NCI-H748 (cell line): ENCODE measurements around the gene C6orf52.
"Not testable (repeated sequence)": the region's sequence is repeated elsewhere in the genome, so short reads cannot be mapped to it uniquely, and the experiment has no call there.

ENCODE experiments used
- DNase-seq: peaks from one replicate; lab custom pipeline; 2025; ENCODE audit not compliant: unreplicated experiment; lab: John Stamatoyannopoulos, UW

Gene C6orf52

DNA sequence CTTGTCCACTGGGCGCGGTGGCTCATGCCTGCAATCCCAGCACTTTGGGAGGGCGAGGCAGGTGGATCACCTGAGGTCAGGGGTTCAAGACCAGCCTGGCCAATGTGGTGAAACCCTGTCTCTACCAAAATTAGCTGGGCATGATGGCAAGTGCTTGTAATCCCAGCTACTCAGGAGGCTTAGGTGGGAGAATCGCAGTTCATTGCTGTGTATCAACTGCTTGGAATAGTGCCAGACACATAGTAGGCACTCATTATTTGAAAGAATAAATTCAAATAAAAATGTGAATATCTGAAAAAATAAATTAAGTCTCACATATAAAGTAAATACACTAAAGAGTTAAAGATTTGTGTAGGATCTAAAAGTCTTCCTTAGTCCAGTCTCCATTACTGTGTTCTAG is 2.2 kb upstream of the C6orf52 start:
- no peak for DNase-seq

DNA sequence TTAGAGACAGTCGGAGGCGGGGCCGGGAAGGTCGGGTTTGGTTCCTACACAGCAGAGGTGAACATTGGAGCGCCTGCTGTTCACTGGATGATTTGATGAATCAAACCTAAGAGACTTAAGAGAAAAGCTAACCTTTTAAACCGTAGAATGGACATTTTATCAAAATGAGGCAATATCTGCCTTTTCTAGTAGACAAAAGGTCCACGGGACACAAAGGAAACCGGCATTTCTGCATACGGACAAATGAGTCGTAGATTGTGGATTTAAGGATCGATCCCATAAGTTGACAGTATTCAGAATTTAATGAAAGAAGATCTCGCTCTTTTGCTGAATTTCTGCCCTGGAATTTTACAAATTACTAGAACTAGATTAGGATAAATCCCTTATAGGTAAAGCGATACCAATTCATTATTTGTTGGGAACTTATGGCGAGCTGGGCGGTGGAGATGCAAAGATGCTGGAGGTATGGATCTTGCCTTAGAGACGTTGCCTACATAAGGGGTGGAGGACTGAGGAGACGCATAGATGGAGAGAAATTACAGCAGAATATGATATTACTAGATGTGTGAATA is 756 bp upstream of the C6orf52 start:
- peak; percentile 50 for DNase-seq

- DNase-seq = peak; percentile 32
Measured at GRCh38 chr6:10692965-10693538, 1.4 kb downstream of the C6orf52 start.

DNA sequence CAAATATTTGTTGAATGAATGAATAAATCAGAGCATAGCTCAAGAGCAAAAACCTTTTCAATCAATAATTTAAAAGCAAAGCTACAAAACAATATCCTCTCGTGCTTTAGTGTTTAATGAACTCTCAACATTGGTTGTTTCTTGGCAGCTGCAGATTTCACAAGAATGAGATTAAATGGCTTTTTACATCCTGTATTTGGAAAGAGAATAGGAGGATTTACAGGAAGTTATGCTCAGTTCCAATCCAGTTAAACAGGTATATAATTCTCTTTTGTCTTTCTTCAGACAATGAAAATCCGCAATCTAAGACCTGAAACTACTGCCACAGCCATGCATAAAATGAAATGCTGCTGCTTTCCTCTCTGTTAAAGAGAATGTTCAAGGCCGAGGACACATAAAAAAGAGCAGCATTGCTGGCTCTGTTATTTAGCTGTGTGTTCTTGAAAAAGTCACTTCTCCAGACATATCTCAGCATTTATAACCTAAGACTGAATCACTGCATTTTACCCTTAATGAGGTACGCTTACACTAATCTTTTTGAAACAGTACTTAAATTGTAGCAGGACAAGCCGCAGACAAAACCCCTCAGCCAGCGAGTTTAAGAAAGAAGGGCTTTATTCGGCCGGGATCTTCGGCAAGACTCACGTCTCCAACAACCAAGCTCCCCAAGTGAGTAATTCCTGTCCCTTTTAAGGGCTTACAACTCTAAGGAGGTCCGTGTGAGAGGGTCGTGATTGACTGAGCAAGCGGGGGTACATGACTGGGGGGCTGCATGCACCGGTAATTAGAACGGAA is 3.6 kb downstream of the C6orf52 start:
- peak; percentile 91 for DNase-seq

- DNase-seq = peak; percentile 88
Measured at GRCh38 chr6:10687582-10687981, 6.8 kb downstream of the C6orf52 start.

- DNase-seq = peak; percentile 51
Measured at GRCh38 chr6:10686901-10687300, 7.5 kb downstream of the C6orf52 start.

DNA sequence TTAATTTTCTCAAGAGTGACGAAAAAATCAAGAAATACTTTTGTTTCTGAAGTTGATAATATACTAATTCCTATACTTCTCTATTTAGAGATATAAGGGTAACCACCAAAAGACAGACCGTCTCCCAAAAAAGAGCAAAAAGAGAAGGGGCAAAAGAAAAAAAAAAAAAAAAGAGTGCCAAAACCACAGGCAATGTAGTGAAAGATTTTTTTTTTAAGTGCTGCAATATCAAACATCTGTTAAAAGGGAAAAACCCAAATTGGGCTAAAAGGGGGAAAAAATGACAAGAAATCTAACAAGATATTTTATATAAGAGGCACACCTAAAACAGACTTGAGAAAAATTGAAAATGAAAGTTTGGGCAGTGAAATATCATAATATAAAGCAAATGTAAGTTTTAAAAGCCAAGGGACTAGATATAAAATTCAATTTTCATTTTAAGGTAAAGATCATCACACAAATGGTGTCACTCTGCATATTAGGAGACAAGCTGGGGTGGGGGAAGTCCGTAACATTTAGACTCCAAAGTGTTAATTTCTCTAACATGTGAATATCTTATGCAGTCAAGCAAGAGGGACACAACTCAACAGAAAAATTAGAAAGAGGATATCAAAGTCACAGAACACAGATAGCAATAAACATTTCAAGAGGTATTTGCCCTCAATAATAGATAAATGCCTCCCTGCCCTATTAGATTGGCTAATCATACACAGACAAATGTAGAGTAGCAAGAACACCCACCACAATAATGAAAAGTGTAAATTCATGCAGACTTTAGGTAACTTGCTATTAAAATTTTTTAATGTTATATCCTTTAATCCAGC is 9.1 kb downstream of the C6orf52 start:
- DNase-seq = no peak

- DNase-seq = no peak
Measured at GRCh38 chr6:10684618-10685017, 9.8 kb downstream of the C6orf52 start.

- DNase-seq = no peak
Measured at GRCh38 chr6:10682355-10682988, 11.9 kb downstream of the C6orf52 start.

- no peak for DNase-seq
Measured at GRCh38 chr6:10681795-10682194, 12.6 kb downstream of the C6orf52 start.

GRCh38 chr6:10678456-10678855 is 16.0 kb downstream of the C6orf52 start:
- no peak for DNase-seq

- no peak for DNase-seq
Measured at GRCh38 chr6:10676403-10676802, 18.0 kb downstream of the C6orf52 start.

DNA sequence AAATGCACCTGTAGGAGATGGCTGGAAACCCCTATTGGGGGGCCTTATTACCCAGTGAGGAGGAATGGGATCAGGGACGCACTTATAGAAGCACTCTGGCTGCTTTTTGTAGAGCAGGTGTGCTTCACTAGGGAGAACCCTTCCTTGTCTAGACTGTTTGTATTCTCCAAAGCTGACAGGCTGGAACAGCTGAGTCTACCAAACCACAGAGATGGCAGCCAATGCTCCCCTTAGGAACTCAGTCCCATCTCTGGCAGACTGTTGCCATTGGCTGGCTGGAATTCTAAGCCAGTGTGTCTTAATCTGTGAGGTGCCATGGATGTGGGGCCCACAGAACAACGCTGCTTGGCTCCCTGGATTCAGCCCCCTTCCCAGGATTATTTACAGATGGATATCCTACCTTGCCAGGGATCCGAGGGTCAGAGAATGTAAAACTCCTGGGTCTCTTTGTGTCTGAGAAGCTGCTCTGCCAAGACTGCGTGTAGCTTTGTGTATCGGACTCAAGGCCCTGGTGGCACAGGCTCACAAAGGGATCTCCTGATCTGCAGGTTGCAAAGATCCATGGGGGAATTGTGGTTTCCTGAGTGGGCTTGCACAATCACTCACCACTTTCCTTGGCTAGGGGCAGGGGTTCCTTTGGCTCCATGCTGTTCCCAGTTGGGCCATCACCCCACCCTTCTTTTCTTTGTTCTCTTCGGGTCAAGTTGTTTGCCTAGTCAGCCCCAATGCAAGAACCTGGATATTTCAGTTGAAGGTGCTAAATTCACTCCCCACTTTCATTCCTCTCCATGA is 26.1 kb downstream of the C6orf52 start:
- DNase-seq = no peak

DNA sequence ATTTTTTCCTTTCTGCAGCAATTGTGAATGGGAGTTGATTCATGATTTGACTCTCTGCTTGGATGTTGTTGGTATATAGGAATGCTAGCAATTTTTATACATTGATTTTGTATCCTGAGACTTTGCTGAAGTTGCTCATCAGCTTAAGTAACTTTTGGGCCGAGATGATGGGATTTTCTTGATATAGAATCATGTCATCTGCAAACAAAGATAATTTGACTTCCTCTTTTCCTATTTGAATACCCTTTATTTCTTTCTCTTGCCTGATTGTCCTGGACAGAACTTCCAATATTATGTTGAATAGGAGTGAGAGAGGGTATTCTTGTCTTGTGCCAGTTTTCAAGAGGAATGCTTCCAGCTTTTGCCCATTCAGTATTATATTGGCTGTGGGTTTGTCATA is 28.8 kb downstream of the C6orf52 start:
- not testable (repeated sequence) for DNase-seq

- no peak for DNase-seq
Measured at GRCh38 chr6:10662742-10663141, 31.7 kb downstream of the C6orf52 start.

- DNase-seq = no peak
Measured at GRCh38 chr6:10662207-10662606, 32.2 kb downstream of the C6orf52 start.

GRCh38 chr6:10660431-10661191 is 33.8 kb downstream of the C6orf52 start:
- not testable (repeated sequence) for DNase-seq

- DNase-seq = no peak
Measured at GRCh38 chr6:10659699-10660348, 34.6 kb downstream of the C6orf52 start.
